HUDEP-2 (cell line): ENCODE results near the gene SLC25A34.
"Not testable (repeated sequence)": the region's sequence is repeated elsewhere in the genome, so short reads cannot be mapped to it uniquely, and the experiment has no call there.

Experiments
- DNase-seq, 76 experiments: peaks; one replicate each; lab custom pipeline; 2025; ENCODE audit not compliant: unreplicated experiment in 76 of 76; lab: John Stamatoyannopoulos, UW

The SLC25A34 gene

GRCh38 chr1:15736038-15736891 is at the start of gene SLC25A34:
Gene SLC25A34, plus strand, starts transcription at chr1:15736258. Its CDS starts 228 bp downstream, at chr1:15736486.
- DNase-seq, result no peak

- no peak for DNase-seq
Measured at GRCh38 chr1:15687446-15687845, 48.6 kb upstream of the SLC25A34 start.

- DNase-seq, result no peak
Measured at GRCh38 chr1:15690317-15690716, 45.7 kb upstream of the SLC25A34 start.

- no peak for DNase-seq
Measured at GRCh38 chr1:15691434-15692032, 44.5 kb upstream of the SLC25A34 start.

GRCh38 chr1:15692121-15692682 is 43.9 kb upstream of the SLC25A34 start:
- DNase-seq, result peak in 48 of 76 experiments; percentile 9 to 67 (median 34)

GRCh38 chr1:15693371-15693770 is 42.7 kb upstream of the SLC25A34 start:
- DNase-seq, result no peak

GRCh38 chr1:15696956-15697521 is 39.0 kb upstream of the SLC25A34 start:
- peak in 4 of 76 experiments; percentile 14 to 25 (median 16) for DNase-seq

GRCh38 chr1:15698201-15698600 is 37.9 kb upstream of the SLC25A34 start:
- no peak for DNase-seq

- DNase-seq, result not testable (repeated sequence)
Measured at GRCh38 chr1:15699321-15699720, 36.7 kb upstream of the SLC25A34 start.

GRCh38 chr1:15700508-15700907 is 35.5 kb upstream of the SLC25A34 start:
- no peak for DNase-seq

GRCh38 chr1:15701784-15702183 is 34.3 kb upstream of the SLC25A34 start:
- DNase-seq, result no peak

GRCh38 chr1:15702722-15703550 is 33.1 kb upstream of the SLC25A34 start:
- peak in 9 of 76 experiments; percentile 5 to 32 (median 12) for DNase-seq

GRCh38 chr1:15703562-15703961 is 32.5 kb upstream of the SLC25A34 start:
- peak in 1 of 76 experiments; percentile 9 for DNase-seq

GRCh38 chr1:15704526-15705183 is 31.4 kb upstream of the SLC25A34 start:
- DNase-seq, result no peak

GRCh38 chr1:15705184-15705566 is 30.9 kb upstream of the SLC25A34 start:
- DNase-seq, result no peak

- no peak for DNase-seq
Measured at GRCh38 chr1:15706751-15707150, 29.3 kb upstream of the SLC25A34 start.

- DNase-seq, result no peak
Measured at GRCh38 chr1:15707239-15707925, 28.7 kb upstream of the SLC25A34 start.

GRCh38 chr1:15708486-15709137 is 27.4 kb upstream of the SLC25A34 start:
- no peak for DNase-seq

GRCh38 chr1:15709226-15709625 is 26.8 kb upstream of the SLC25A34 start:
- DNase-seq, result no peak
